Breast epithelium (tissue), 4 donors: ENCODE measurements around the gene FERMT3. TPM values are rescaled to one million over a fixed set of nuclear protein-coding genes. Genes with fewer than 3 reads are reported as not detected.

ENCODE experiments used
- DNase-seq, 2 donors: peaks; one replicate each; pipeline ENCODE4 v3.0.0-alpha.2; 2019; ENCODE audit warnings: low spot score in 2 of 2
- H3K27ac ChIP-seq, 2 donors: fragments of 200-600 bp; sonication (generic) in 1 of 2; one replicate each; pipeline ENCODE4 v1.5.1; 2016 to 2019; ENCODE audit warnings: mild to moderate bottlenecking in 1 of 2
- H3K27me3 ChIP-seq, 2 donors: fragments of 200-600 bp; sonication (generic) in 1 of 2; one replicate each; pipeline versions ENCODE4 v1.5.1 to v1.6.0; 2017 to 2019; ENCODE audit warnings: control low read depth in 1 of 2, mild to moderate bottlenecking in 1 of 2
- H3K36me3 ChIP-seq: fragments of 200-600 bp; one replicate; pipeline ENCODE4 v1.5.1; 2019
- H3K4me1 ChIP-seq, 2 donors: fragments of 200-600 bp; sonication (generic); one replicate each; pipeline ENCODE4 v1.5.1; 2016 to 2019; ENCODE audit warnings: control low read depth in 1 of 2
- H3K4me3 ChIP-seq, 3 donors: fragments of 200-600 bp; sonication (generic); 1 replicate in 2 of 3; 2 replicates in 1 of 3; pipeline ENCODE4 v1.5.1; 2016 to 2019; ENCODE audit warnings: mild to moderate bottlenecking in 3 of 3, moderate library complexity in 2 of 3
- H3K9me3 ChIP-seq, 2 donors: fragments of 200-600 bp; sonication (generic) in 1 of 2; one replicate each; pipeline ENCODE4 v1.5.1; 2016 to 2019; ENCODE audit warnings: control low read depth in 1 of 2
- POLR2A ChIP-seq: fragments of 450-650 bp; IDR thresholded peaks from one replicate; pipeline ENCODE4 v1.6.1; 2016; ENCODE audit warnings: antibody characterized with exemption, mild to moderate bottlenecking, moderate library complexity
- POLR2AphosphoS5 ChIP-seq, 3 donors: sonication (generic); formaldehyde crosslinking; IDR thresholded peaks; one replicate each; pipeline ENCODE4 v1.6.1; 2017; ENCODE audit warnings: antibody characterized with exemption in 3 of 3
- intact Hi-C: fragments of 100-400 bp; cut with DNase I; formaldehyde crosslinking; loops from one replicate; pipeline ENCODE4 v1.15.1; 2023; ENCODE audit warnings: low total_unique reads
- total RNA-seq, 3 donors: library from RNA; depleted of rRNA; stranded (reverse); fragments of >200 nt; gene quantifications; one replicate each; pipeline ENCODE4 v1.1.0, GENCODE V29; 2016
- TF ChIP-seq, protein P1 (sequence below), 3 donors: fragments of 450-650 bp; IDR thresholded peaks; one replicate each; pipeline ENCODE4 v1.5.1; 2016 to 2017; ENCODE audit warnings: antibody characterized with exemption in 3 of 3, mild to moderate bottlenecking in 3 of 3, moderate library complexity in 3 of 3

FERMT3 gene
- total RNA-seq, 3 donors from 2014 or later, result 14.0 to 42.2 (median 17.4) TPM

GRCh38 chr11:64264371-64264852 lies 57.9 kb downstream of the FERMT3 start:
- H3K27me3 ChIP-seq, result no peaks in the 10 kb centered on the region
- intact Hi-C loops, result no loop called here
- H3K4me1 ChIP-seq, result peaks cover 6 to 18% of the 10 kb centered on the region in 2 donors
- no peaks in the 10 kb centered on the region for H3K36me3 ChIP-seq
- DNase-seq, result no peak
- H3K27ac ChIP-seq, result no peak overlapping the region
- no peaks in the 10 kb centered on the region for H3K9me3 ChIP-seq
- no peak for TF ChIP-seq POLR2A
- TF ChIP-seq, protein P1, sequence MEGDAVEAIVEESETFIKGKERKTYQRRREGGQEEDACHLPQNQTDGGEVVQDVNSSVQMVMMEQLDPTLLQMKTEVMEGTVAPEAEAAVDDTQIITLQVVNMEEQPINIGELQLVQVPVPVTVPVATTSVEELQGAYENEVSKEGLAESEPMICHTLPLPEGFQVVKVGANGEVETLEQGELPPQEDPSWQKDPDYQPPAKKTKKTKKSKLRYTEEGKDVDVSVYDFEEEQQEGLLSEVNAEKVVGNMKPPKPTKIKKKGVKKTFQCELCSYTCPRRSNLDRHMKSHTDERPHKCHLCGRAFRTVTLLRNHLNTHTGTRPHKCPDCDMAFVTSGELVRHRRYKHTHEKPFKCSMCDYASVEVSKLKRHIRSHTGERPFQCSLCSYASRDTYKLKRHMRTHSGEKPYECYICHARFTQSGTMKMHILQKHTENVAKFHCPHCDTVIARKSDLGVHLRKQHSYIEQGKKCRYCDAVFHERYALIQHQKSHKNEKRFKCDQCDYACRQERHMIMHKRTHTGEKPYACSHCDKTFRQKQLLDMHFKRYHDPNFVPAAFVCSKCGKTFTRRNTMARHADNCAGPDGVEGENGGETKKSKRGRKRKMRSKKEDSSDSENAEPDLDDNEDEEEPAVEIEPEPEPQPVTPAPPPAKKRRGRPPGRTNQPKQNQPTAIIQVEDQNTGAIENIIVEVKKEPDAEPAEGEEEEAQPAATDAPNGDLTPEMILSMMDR (IDR thresholded peaks at IDR 0.05), result no peak
- no peak for TF ChIP-seq POLR2AphosphoS5 (IDR thresholded peaks at IDR 0.05)
- H3K4me3 ChIP-seq, result no peak overlapping the region

DNA sequence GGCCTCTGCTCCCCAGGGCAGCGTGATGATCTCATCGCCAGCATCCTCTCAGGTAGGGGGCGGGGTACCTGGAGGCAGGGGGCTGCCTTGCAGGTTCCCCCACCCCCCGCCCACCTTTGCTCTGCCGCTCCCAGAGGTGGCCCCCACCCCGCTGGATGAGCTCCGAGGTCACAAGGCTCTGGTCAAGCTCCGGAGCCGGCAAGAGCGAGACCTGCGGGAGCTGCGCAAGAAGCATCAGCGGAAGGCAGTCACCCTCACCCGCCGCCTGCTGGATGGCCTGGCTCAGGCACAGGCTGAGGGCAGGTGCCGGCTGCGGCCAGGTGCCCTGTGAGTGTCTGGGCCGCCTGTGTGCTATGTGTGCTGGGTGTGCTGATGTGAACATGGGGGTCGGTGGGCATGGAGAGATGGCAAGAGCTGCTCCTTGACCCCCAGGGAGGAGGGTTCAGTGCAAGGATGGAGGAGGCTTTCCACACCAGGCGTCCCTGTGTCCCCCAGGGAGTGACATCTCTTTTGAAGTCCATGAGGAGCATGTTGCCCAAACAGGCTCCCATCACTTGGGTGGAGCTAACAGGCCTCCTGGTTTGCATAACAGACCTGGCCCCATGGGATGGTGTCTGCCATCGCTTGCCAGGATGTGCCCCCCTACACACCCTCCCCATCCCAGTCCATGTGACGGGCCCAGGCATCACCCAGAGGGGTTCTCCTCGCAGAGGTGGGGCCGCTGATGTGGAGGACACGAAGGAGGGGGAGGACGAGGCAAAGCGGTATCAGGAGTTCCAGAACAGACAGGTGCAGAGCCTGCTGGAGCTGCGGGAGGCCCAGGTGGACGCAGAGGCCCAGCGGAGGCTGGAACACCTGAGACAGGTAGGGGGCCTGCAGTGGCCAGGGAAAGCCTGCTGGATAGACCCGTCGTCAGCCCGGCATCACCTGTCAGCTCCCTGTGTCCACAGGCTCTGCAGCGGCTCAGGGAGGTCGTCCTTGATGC lies 58.9 kb downstream of the FERMT3 start:
- TF ChIP-seq POLR2A (no peak), POLR2AphosphoS5 (IDR thresholded peaks at IDR 0.05) (no peak)
- TF ChIP-seq, protein P1 (IDR thresholded peaks at IDR 0.05), result no peak
- H3K4me3 ChIP-seq, result no peak overlapping the region
- no peak for DNase-seq
- H3K36me3 ChIP-seq, result no peaks in the 10 kb centered on the region
- no peaks in the 10 kb centered on the region for H3K27me3 ChIP-seq
- H3K9me3 ChIP-seq, result no peaks in the 10 kb centered on the region
- H3K4me1 ChIP-seq, result peaks cover 6 to 18% of the 10 kb centered on the region in 2 donors
- no peak overlapping the region for H3K27ac ChIP-seq
- intact Hi-C loops, result loop anchor here (5.0 kb wide), 1 partner anchor 678 kb away; no protein-coding TSS in a partner anchor

DNA sequence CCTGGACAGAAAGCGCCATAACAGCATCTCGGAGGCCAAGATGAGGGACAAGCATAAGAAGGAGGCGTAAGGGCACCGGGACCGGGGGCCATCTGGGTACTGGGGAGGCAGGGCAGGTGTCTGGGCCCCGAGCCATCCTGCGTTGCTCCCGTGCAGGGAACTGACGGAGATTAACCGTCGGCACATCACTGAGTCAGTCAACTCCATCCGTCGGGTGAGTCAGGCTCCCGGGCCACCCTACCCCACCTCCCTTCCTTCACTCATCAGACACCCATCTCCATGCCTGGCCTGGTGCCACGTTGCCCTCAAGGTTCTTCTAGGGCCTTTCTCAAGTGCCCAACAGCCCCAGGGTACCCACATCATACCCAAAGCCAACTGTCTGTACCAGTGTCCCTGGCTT lies 59.8 kb downstream of the FERMT3 start:
- H3K36me3 ChIP-seq, result no peaks in the 10 kb centered on the region
- no peak overlapping the region for H3K4me3 ChIP-seq
- H3K27me3 ChIP-seq, result no peaks in the 10 kb centered on the region
- peaks cover 6 to 18% of the 10 kb centered on the region in 2 donors for H3K4me1 ChIP-seq
- TF ChIP-seq, protein P1 (IDR thresholded peaks at IDR 0.05), result no peak
- intact Hi-C loops, result loop anchor here (5.0 kb wide), 1 partner anchor 679 kb away; no protein-coding TSS in a partner anchor
- H3K9me3 ChIP-seq, result no peaks in the 10 kb centered on the region
- DNase-seq, result no peak
- no peak overlapping the region for H3K27ac ChIP-seq

DNA sequence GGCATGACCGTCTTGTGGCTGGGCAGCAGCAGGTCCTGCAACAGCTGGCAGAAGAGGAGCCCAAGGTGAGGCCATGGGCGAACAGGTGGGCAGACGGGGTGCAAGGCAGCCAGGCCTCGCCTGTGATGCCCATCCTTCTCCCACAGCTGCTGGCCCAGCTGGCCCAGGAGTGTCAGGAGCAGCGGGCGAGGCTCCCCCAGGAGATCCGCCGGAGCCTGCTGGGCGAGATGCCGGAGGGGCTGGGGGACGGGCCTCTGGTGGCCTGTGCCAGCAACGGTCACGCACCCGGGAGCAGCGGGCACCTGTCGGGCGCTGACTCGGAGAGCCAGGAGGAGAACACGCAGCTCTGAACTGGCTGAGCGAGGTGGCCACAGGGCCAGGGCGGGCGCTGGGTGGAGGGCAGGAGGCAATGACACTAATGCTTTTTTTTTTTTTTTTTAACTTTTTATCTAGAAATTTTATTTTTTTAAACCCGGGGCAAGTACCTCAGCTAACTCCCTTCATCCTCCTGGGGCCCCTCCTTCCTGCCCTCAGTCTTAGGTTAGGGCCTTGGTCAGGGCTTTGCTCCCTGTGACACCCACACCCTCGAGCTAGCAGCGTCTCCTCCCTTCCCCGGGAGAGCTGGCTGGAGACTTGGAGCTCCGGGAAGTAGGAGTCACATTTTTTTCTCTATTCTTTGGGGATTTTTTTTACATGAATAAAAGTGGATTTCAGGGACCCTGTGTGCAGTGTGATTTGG lies 60.9 kb downstream of the FERMT3 start:
- no peaks in the 10 kb centered on the region for H3K27me3 ChIP-seq
- TF ChIP-seq, protein P1 (IDR thresholded peaks at IDR 0.05), result no peak
- TF ChIP-seq POLR2AphosphoS5 (IDR thresholded peaks at IDR 0.05), result no peak
- no peak for TF ChIP-seq POLR2A
- intact Hi-C loops, result loop anchor here (5.0 kb wide), 1 partner anchor 680 kb away; no protein-coding TSS in a partner anchor
- H3K36me3 ChIP-seq, result no peaks in the 10 kb centered on the region
- peak overlapping the region; percentile 95 to 100 for H3K27ac ChIP-seq
- H3K4me1 ChIP-seq, result peaks cover 6 to 25% of the 10 kb centered on the region in 2 donors
- no peak overlapping the region for H3K4me3 ChIP-seq
- peak in 1 of 2 donors; percentile 33 for DNase-seq
- no peaks in the 10 kb centered on the region for H3K9me3 ChIP-seq
